Activated CD4-positive, alpha-beta T cell treated with anti-CD3 and anti-CD28 coated beads, Interleukin-2, amount 50 U/mL, for 1 hour (primary cell): ENCODE results near the gene LRRC8D.

Experiments used
- DNase-seq: peaks from one replicate; pipeline ENCODE4 v3.0.0-alpha.2; 2020

Gene LRRC8D

DNA sequence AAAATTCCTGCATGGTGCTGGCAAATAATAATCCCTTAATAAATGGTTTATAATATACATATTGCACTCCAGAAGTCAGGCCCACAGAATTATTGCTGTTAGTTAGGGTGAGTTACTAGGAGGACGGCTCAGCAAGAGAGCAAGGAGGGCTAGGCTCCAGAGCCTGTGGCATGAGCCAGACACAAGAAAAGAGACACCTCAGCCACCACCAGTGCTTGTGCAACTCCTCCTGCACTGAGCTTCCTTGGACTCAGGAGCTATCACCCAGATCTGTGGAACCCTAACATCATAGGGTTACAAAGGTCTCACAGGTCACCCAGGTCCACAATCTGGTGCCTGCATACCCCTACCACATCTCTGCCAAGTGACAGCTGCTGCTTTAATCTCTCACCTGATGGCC lies 12.8 kb upstream of the LRRC8D start:
- no peak for DNase-seq

DNA sequence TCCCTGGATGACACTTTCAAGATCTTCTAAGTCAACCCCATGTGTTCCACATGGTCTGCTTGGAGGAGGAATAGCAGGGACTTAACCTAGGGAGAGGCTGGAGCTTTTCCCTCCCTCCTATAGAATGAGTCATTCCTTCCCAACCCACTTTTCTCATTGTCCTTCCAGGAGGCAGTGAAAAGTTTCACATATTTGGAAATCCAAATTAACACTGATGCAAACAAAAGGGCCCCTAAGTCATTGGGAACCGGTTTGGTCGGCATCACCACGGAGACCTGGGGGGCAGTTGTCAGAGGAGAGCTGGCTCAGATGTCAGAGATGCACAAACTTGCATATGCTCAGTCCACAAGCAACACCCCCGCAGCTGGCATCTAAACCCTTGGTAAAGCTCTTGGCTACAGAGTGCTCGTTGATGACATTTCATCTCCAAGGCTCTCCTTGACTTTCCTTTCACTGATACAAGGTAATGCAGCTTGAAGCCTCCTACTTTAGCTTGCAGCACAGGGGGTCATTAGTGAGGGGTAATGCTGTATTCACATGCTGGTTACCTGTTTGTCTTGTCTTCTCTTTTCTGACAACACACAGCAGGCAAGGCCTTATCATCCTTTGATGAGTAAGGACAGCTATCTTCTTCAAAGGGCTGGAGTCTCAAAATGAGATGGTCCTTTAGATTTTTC lies 12.3 kb upstream of the LRRC8D start:
- DNase-seq: no peak

DNA sequence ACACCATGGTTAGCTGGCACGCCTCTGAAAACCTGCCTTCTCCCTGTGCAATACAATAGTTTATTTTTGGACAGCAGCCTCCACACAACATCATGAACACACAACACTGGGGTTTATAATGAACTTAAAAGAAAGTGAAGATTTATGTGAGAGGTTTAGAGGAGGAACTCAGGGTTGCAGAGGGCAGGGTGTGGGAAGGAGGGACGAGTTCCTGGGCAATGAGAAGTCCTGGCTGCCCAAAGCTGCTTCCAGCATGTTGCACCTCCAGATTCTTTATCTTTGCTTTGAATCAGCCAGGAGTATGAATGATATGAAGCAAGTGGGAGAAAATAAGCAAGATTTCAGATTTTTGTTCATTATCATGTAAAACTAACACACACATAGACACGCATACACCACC lies 11.3 kb upstream of the LRRC8D start:
- no peak for DNase-seq

DNA sequence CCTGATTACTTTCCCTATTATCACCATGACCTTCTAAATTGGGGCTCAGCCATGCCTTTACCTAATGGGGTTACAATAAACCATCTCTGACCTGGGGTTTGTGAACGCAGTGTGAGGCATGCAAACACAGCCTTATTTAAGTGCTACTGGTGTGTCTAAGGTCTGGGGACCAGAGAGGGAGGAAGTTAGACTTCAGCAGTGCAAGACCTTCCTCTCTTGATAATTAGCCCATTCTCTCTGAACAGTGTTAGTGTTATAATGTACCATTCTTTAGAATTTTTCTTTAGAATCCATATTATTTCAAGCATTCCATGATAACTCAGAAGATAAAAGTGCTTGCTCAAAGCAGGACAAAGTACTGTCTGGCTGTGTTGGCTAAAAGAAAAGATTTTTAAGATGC lies 10.5 kb upstream of the LRRC8D start:
- DNase-seq: no peak

DNA sequence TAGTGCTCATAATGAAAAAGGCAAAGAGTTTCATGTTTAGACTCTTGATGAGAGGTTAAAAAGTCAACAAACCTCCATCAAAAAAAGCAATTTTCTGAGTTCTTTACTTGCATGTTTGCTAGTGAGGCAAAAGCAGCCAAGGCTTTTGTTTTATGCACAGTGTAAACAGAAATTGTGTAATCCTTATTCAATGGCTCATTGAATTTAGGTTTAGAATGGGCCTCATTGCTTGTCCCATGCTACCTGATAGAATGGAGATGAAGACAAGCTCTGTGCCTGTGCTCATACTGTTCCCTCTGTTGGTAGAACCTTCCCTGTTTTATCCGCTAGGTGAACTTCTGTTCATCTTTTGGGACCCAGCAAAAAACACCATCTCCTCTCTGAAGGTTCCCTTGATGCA lies 10.0 kb upstream of the LRRC8D start:
- DNase-seq: no peak

DNA sequence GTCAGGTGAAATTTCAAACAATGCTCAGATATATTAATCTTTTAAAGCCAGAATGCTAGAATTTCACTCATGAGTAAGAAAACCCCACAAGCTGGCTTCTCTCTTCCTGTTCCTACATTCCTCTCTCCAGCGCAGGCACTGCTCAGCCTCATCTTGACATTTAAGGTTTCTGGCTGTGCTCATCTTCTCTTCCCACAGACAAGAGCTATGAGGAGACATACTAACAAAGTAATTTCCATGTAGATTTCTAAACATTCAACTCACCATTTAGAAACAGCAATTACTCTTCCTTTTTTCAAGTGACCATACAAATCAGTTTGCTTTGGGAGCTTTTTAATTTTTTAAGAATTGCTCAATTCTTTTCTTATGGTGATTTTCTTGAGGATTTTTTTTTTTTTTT lies 7.8 kb upstream of the LRRC8D start:
- DNase-seq: no peak

DNA sequence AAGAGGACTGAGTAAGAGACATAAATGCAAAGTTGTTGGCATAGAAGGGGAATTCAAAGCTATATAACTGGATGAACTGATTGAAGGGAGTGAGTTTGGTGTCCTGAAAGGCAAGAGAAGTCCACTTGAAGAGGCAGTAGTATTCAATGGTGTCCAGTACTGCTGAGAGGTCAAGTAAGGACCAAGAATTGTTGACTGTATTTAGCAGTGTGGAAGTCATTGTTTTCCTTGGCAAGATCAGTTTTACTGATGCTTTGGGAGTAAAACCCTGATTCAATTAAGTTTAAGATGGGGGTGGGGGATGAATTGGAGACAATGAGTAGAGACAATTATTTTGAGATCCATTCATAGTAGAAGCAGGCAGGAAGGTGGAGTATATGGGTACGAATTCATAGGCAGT lies 5.8 kb upstream of the LRRC8D start:
- no peak for DNase-seq

DNA sequence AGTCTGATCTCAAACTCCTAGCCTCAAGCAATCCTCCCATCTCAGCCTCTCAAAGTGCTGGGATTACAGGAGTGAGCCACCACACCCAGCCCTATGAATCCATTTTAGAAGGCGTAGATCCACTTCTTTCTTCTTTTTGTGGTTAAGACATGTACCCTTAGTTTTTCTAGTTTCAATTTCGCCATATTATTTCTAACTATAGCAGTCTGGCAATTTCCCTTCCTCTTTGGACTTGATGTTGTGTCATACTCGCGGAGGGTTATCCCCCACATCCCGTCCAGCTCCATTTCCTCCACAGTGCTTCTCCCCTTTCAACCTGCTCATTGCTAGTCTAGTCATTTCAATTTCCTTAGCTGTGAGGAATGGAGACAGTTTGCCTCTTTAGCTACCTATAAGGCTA lies 5.2 kb upstream of the LRRC8D start:
- DNase-seq: no peak

DNA sequence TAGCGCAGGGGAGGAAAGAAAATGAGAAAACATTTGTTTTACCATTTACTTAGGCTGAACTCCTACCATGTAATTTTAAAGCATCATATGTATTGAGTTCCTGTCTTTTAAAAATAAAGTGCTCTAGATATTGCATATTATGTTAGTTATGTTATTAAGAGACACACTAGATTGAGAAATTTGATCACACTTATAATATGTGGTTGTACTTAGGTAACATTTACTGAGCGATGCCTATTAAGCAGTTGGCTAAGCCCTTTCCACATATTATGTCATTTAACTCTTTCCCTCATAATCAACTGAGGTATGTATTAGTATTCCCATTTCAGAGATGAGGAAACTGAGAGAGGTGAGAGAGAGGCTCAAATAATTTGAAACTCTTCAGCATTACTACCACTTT lies 4.5 kb upstream of the LRRC8D start:
- DNase-seq: no peak

DNA sequence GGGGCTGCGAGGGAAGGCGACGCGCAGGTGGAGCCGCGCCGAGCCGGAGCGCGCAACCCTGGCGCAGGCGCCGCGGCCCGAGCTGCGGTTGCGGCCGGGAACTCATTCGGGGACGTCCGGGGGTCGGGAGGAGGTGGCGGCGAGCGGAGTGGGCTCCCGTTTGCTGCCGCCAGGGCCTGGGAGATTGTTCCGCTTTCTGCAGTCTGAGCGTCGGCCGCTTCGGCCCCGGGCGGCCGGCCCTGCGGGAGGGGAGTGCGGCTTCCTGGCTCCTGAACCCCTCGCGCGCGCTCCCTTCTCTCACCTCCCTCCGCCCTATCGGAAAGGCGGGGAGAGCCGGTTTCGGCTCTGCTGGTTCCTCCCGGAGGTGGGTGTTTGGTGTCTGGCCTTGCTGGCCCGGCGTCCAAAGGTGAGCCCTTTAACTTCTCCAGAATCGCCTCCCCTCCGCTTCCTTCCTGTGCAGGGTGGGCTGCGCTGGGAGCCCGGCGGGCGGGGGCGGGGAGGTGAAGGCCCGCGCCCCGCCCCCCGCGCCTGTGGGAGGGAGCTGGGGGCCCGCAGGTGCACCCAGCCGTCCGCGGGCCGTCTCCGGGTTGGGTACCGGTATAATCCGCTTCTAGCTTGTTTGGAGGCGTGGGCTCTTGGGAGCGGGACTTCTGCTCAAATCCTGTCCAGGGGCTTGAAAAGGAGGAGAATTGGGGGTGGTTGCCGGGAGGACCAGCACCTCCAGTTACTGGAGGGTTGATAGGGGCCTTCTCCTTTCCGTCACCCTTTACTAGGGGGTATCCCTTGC lies 683 bp downstream of the LRRC8D start:
- DNase-seq: peak; percentile 49

DNA sequence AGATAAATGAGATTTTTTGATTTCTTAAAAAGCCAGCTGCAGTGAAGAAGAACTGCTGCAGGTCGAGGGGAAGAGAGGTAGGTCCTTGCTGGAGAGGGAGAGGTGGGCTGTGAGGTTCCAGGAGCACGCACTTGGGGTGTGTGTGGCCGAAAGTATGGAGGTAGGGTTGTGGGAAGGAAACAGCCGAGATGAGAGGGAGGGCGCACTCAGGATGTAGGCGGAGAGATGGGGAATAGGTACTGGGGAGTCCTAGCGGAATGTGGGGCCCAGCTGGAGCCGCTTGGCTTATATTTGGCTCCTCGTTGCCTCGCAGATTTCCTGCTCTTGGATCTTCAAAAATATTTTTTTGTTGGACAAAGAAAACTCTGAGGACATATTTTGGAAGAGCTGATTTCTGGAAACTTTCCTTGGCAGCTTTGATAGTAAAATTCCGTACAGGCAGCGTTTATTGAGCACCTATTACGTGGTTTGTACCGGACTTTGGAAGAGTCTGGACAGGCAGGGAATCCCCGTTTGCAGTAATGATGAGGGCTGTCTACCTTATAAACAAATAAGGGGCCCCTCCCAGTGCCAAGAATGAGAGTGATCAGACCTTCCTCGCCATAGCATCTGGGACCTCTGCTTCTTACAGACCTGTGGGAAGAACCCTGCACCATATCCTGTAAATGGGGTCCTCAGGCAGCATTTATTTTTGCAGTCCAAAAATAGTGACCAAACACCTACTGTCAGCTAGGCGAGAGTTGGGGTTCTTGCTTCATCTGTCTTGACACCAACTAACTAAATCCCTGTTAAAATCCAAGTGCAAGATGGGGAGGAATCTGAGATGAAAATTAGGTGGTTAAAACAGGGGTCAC lies 1.5 kb downstream of the LRRC8D start:
- no peak for DNase-seq

DNA sequence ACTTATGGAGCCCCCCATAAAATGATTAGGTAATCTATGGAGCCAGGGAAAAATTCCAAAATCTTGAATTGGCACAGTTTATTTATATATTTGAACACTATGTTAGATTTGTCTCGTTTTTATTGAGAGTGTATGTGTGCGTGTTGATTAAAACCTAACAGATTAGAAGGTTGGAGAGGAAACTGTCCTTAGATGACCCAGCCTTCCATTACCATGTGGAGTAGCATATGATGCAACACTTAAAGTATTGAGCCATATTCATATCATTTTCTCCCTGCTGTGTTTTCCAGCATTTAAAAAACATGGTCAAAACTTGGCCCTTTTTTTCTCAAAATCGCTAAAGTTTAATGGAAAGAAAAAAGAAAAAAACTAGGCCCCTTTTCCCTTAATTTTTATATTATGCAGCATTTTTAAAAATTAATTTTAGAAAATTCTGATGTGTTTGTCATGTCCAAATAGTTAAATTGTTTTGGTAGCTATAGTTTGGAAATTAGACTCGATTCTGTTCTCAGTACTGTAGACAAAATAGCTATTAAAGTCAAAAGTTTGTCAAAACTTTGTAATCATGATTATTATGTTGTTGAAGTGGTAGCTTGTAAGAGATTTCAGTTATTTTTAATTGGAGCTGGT lies 2.3 kb downstream of the LRRC8D start:
- no peak for DNase-seq

DNA sequence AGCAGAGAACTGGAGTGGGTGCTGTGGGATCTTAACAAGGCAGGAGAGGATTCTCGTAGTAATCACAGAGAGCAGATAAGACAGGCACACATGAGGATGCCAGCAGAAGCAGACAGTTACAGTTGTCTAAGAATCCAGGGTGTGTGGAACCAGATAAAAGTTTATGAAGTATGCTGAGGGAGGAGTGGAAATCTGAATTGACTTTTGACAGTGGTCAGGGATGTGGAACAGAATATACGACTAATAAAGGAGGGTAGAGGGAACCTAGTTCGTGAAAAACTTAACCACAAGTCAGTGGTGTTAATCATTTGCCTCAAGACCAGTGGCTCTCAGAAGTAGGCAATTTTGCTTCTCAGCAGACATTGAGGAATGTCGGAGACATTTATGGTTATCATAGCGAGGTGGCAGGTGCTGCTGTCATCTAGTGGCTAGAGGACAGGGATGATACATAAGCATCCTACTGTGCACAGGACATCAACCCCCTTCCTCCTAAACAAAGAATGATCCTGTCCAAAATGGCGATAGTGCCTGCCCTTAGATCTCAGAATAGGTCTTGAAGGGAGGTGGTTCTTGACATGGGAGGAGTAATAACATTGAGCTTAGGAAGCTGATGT lies 3.0 kb downstream of the LRRC8D start:
- no peak for DNase-seq

DNA sequence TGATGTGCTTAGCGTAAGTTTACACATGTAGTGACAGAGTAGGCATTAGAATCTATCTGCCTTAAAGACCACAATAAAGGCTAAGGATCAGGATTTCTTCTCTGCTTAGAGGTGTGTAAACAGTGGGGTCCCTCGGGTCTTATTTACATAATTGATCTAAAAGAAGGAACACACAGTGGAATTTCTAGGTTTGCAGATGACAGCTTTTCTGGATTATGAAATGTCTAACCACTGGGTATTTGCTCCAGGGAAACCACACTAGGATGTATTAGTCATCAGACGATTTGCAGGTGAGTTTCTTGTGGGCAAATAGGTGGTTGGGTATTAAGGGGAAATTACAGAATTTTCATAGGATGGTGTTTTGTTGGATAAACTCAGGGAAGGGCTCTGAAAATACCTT lies 5.8 kb downstream of the LRRC8D start:
- no peak for DNase-seq

DNA sequence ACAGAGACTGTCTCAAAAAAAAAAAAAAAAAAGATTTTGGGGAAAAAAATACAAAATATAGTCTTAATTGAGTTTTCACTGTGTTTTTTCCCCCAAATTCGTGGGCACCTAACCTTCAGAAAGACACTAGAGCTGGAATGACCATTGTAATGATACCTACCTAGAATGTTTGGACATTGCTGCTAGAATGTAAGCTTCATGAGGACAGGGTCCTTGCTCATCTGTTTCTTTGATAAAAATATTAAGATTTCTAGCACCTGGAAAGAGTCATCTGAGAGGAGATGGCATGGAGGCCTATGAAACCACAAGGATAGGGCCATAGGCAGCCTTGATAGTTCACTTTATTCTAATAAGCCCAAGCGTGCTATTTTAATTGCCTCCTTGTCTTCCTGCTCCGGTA lies 6.5 kb downstream of the LRRC8D start:
- DNase-seq: no peak

DNA sequence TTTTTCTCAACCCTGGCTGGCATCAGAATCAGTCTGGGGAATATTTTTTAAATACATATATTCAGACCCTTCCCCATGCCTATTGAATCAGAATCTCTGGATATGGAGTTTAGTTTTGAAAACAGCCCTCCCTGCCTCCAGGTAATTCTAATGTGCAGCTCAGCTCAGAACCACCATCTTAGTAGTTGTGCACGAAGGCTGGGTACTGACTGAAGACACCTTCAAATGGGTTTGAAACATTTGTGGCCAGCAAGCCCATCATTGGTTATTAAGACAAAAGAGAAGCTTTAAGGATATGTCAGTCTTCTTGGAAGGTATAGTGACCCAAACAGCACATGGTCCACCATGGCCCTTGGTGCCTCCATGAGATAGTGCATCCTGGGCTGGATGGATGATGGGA lies 7.1 kb downstream of the LRRC8D start:
- DNase-seq: no peak

DNA sequence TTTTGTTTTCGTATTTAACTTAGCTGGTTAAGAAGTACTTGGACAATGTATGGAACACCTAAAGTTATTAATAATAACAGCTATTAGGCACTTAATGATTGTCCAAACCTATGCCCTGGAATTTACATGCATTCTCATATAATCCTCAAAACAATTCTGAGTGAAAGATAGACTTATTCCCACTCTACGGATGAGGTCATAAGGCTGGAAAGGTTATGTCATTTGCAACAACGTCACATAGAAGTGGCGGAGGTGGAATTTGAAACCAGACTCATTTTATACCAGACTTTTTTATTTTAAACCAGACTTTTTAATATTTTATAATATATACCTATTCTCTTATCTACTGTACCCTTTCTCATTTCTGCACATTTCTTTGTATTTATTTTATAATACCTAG lies 8.4 kb downstream of the LRRC8D start:
- no peak for DNase-seq

DNA sequence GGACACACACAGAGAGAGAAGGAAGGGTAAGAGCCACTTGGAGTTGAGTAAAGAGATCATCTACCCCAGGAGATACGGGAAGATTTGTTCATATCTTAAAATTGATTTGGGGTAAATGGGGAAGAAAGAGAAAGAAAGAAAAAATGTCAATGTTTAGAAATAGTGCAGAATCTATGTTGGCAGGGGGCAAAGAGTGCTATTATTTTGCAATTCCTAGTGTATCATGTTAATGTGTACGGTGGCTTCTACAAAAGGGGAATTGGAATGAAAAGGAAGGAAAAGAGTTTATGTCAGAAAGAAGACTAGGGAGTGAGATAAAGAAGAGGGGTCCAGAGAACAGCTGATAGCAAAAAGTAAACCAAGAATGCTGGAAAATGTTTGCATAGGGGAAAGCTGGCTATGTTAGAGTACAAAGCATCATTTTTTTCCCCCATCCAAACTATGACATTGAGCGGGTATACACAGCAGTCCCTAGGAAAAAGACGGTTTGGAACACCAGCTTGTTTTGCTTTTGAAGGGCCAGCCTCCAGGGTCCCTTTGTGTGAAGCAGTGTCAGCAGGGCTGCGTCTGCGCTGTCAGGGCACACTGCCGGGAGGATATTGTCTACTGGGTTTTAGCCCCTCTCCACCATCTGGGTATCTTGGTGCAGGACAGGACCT lies 10.8 kb downstream of the LRRC8D start:
- DNase-seq: no peak

DNA sequence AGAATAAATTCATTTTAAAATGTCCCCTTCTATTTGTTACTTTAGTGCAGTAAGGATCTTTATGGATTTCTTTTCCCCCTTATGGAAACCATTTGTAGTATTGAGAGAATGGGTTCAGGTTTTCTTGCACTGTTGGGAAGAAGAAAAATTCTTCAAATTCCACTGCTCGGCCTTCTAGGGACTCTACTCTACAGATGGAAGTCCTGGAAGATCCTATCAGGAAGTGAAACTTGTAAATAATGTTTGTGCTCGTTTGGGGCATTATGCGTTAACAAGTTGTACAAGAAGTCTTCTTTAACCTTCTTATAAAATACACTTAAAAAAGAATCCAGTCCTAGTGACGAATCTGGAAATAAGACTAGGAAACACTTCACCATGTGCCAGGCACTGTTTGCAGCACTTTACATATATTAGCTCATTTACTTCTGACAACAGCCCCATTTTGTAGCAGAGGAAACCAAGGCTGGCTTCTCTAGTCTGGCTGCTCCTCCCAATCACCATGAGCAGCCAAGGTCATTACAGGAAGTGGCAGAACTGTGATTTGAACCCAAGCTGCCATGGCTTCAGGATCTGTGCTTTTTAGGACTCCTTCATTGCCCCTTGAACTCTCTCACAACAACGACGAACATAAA lies 11.8 kb downstream of the LRRC8D start:
- DNase-seq: no peak

DNA sequence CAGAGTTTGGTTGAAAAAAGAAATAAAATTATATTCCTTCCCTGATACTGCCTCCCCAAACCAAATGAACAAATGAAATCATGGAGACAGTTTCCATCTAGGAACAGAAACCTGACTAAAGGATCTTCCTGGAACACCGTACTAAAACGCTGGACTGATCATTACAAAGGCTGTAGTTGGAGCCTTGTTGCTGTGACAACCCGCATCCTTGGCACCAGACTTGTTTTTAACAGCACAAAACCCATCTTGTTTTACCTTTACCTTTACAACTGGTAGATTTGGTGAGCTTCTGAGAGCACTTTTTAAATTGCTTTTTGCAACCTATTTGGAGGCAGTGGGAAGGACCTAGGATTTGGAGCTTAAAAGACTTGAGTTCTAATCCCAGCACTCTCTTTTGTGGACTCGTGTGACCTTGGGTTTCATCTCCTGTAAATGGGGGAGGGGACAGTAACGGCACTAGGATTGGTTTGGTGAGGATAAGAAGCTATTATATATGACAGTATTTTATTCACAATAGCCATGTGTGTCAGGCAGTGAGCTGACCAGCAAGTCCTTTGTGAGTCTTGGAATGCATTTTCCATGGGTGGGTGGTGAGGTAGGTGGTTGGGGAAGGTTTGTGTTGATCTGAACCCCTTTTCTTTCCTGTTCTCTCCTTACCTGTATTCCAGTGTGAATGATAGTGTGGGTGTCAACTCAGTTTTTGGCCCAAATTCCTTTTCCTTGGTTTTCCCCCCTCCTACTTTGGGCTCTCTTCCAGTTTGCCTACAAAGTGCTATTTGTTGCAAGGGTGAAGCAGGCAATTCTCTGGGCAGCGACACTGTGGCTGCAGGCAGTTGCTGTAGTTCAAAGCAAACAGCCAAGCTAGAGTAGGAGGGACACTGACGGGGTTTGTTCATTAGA lies 12.6 kb downstream of the LRRC8D start:
- no peak for DNase-seq
